ENCODE measurements around the gene GATA3.

DNA sequence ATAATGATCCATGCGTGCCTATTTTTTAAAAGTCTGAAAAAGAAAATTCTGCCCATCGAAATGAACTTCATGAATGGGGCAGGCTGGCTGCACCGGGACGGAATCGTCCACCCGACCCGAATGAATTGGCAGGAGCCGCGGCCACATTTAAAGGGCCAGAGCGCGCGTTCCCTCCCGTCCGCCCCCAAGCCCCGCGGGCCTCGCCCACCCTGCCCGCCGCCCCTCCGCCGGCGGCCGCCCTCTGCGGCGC, 319 bp upstream of the GATA3 start:
- TF ChIP-seq, protein P1, sequence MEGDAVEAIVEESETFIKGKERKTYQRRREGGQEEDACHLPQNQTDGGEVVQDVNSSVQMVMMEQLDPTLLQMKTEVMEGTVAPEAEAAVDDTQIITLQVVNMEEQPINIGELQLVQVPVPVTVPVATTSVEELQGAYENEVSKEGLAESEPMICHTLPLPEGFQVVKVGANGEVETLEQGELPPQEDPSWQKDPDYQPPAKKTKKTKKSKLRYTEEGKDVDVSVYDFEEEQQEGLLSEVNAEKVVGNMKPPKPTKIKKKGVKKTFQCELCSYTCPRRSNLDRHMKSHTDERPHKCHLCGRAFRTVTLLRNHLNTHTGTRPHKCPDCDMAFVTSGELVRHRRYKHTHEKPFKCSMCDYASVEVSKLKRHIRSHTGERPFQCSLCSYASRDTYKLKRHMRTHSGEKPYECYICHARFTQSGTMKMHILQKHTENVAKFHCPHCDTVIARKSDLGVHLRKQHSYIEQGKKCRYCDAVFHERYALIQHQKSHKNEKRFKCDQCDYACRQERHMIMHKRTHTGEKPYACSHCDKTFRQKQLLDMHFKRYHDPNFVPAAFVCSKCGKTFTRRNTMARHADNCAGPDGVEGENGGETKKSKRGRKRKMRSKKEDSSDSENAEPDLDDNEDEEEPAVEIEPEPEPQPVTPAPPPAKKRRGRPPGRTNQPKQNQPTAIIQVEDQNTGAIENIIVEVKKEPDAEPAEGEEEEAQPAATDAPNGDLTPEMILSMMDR (IDR thresholded peaks at IDR 0.05) = no peak
- no peak for TF ChIP-seq POLR2A (IDR thresholded peaks at IDR 0.05)

All from lower leg skin (tissue), 3 donors.